HepG2 (cell line): ENCODE results near the gene CNNM4. TPM values are rescaled to one million over a fixed set of nuclear protein-coding genes. Genes with fewer than 3 reads are reported as not detected.

ENCODE experiments used
- ATF6 ChIP-seq: sonication (generic); formaldehyde crosslinking; conservative IDR thresholded peaks from 2 replicates; pipeline ENCODE4 v1.4.0; 2020; ENCODE audit warnings: missing genetic modification reagents
- CREB3 ChIP-seq: sonication (generic); formaldehyde crosslinking; IDR thresholded peaks from 2 replicates; pipeline ENCODE4 v1.5.0; 2020; ENCODE audit warnings: missing genetic modification reagents
- DDIT3 ChIP-seq: sonication (generic); formaldehyde crosslinking; IDR thresholded peaks from 2 replicates; pipeline ENCODE4 v1.4.0; 2020; ENCODE audit warnings: mild to moderate bottlenecking, missing genetic modification reagents
- ELF1 ChIP-seq: sonication (generic); formaldehyde crosslinking; IDR thresholded peaks from 2 replicates; pipeline ENCODE4 v1.4.0; 2020; ENCODE audit warnings: missing genetic modification reagents
- ETV6 ChIP-seq: sonication (generic); formaldehyde crosslinking; conservative IDR thresholded peaks from 2 replicates; pipeline ENCODE4 v1.4.0; 2020; ENCODE audit warnings: missing genetic modification reagents
- HHEX ChIP-seq: IDR thresholded peaks from 2 replicates; pipeline ENCODE4 v1.6.1; 2016; ENCODE audit warnings: control low read depth
- MXD4 ChIP-seq: IDR thresholded peaks from 2 replicates; pipeline ENCODE4 v1.6.1; 2016; ENCODE audit warnings: mild to moderate bottlenecking, missing biosample characterization, missing genetic modification reagents
- MXI1 ChIP-seq: IDR thresholded peaks from 3 replicates; pipeline ENCODE4 v1.6.1; 2012; ENCODE audit warnings: low read depth, low read length, inconsistent platforms, borderline replicate concordance
- PAWR ChIP-seq: sonication (generic); formaldehyde crosslinking; IDR thresholded peaks from 2 replicates; pipeline ENCODE4 v1.4.0; 2020; ENCODE audit warnings: missing genetic modification reagents, mild to moderate bottlenecking, borderline replicate concordance
- PRDM15 ChIP-seq: sonication (generic); formaldehyde crosslinking; IDR thresholded peaks from 2 replicates; pipeline ENCODE4 v1.4.0; 2020; ENCODE audit warnings: missing genetic modification reagents
- SP4 ChIP-seq: sonication (generic); formaldehyde crosslinking; IDR thresholded peaks from 2 replicates; pipeline ENCODE4 v1.8.1; 2023; ENCODE audit warnings: mild to moderate bottlenecking, missing genetic modification reagents
- STAT6 ChIP-seq: sonication (generic); formaldehyde crosslinking; IDR thresholded peaks from 2 replicates; pipeline ENCODE4 v1.4.0; 2020; ENCODE audit warnings: missing genetic modification reagents, mild to moderate bottlenecking, borderline replicate concordance
- ZBTB20 ChIP-seq: sonication (generic); formaldehyde crosslinking; IDR thresholded peaks from 2 replicates; pipeline ENCODE4 v1.8.1; 2023; ENCODE audit warnings: missing genetic modification reagents, low read depth, mild to moderate bottlenecking, borderline replicate concordance
- ZBTB7A ChIP-seq: sonication (generic); formaldehyde crosslinking; IDR thresholded peaks from 2 replicates; pipeline ENCODE4 v1.8.0; 2022; ENCODE audit warnings: mild to moderate bottlenecking, missing genetic modification reagents
- ZNF160 ChIP-seq: sonication (generic); formaldehyde crosslinking; IDR thresholded peaks from 2 replicates; pipeline ENCODE4 v1.8.0; 2022; ENCODE audit warnings: mild to moderate bottlenecking, inconsistent platforms, missing genetic modification reagents
- ZNF230 ChIP-seq: sonication (generic); formaldehyde crosslinking; IDR thresholded peaks from 2 replicates; pipeline ENCODE4 v1.4.0; 2020; ENCODE audit warnings: mild to moderate bottlenecking, missing genetic modification reagents
- ZNF546 ChIP-seq: sonication (generic); formaldehyde crosslinking; conservative IDR thresholded peaks from 2 replicates; pipeline ENCODE4 v1.8.1; 2023; ENCODE audit warnings: mild to moderate bottlenecking, missing genetic modification reagents
- ZNF775 ChIP-seq: sonication (generic); formaldehyde crosslinking; IDR thresholded peaks from 2 replicates; pipeline ENCODE4 v1.4.0; 2020; ENCODE audit warnings: missing genetic modification reagents, mild to moderate bottlenecking, moderate library complexity, borderline replicate concordance
- ZNF878 ChIP-seq: sonication (generic); formaldehyde crosslinking; IDR thresholded peaks from 2 replicates; pipeline ENCODE4 v1.8.1; 2023; ENCODE audit warnings: mild to moderate bottlenecking, missing genetic modification reagents, moderate library complexity
- ZZZ3 ChIP-seq: sonication (generic); formaldehyde crosslinking; IDR thresholded peaks from 2 replicates; pipeline ENCODE4 v1.4.0; 2020; ENCODE audit warnings: missing genetic modification reagents, mild to moderate bottlenecking, borderline replicate concordance
- polyA plus RNA-seq, 8 experiments: library from polyadenylated mRNA; depleted of rRNA in 3 of 8; stranded (reverse) in 7 of 8; unstranded in 1 of 8; fragments of >200 nt; fragmentation: Illumina TruSeq in 4 of 8; extraction: Trizol in 4 of 8; gene quantifications; 2 replicates each; pipeline versions ENCODE4 v1.2.1 to v1.2.3, GENCODE V29; 2011 to 2016; ENCODE audit warnings: low read depth in 4 of 8, missing spikeins in 1 of 8, mixed read lengths in 1 of 8; ENCODE audit not compliant: insufficient read depth in 1 of 8
- total RNA-seq, 5 experiments: library from RNA; depleted of rRNA; stranded (reverse); fragments of >200 nt; fragmentation: Illumina TruSeq; extraction: Trizol; gene quantifications; 2 replicates each; pipeline ENCODE4 v1.2.3, GENCODE V29; 2016; ENCODE audit warnings: low read depth in 1 of 5

CNNM4 gene
- total and polyA plus RNA-seq, 2 of the 13 experiments (the other 11 are each of a cell fraction or from before 2014, with no cell fraction given) = 5.9 to 8.4 TPM

GRCh38 chr2:96801005-96801785, 40.5 kb downstream of the CNNM4 start (continued):
- TF ChIP-seq ZZZ3 (CRISPR knock-in tag) (no peak; the same call in 1 of the 2 replicates), PRDM15 (no peak), ZBTB20 (CRISPR knock-in tag) (no peak), ZBTB7A (CRISPR knock-in tag) (no peak), ZNF878 (CRISPR knock-in tag) (no peak), PAWR (CRISPR knock-in tag) (no peak), ZNF546 (CRISPR knock-in tag) (no peak), MXD4 (CRISPR knock-in tag) (no peak), SP4 (CRISPR knock-in tag) (no peak), ETV6 (CRISPR knock-in tag) (no peak), MXI1 (peak; percentile 78; the same call in 1 of the 3 replicates), ZNF160 (no peak), ZNF775 (CRISPR knock-in tag) (no peak), ELF1 (0 out of 2 replicates have a peak, but pooled peaks have one; percentile 15), ATF6 (CRISPR knock-in tag) (no peak), ZNF230 (CRISPR knock-in tag) (0 out of 2 replicates have a peak, but pooled peaks have one; percentile 34), DDIT3 (CRISPR knock-in tag) (no peak), CREB3 (CRISPR knock-in tag) (no peak), HHEX (CRISPR knock-in tag) (no peak), STAT6 (CRISPR knock-in tag) (no peak)
